Heart right ventricle (tissue), 16 donors: ENCODE measurements around the gene CREBL2. TPM values are rescaled to one million over a fixed set of nuclear protein-coding genes. Genes with fewer than 3 reads are reported as not detected.

Experiments used
- ATAC-seq, 8 donors: fragments of 200-7000 bp; cut with Tn5 transposase; one replicate each; pipeline ENCODE4 v1.9.1; 2020; ENCODE audit warnings: mild to moderate bottlenecking in 8 of 8, moderate library complexity in 8 of 8, moderate number of reproducible peaks in 1 of 8
- DNase-seq, 2 donors: peaks; one replicate each; pipeline ENCODE4 v3.0.0-alpha.2; 2020
- H3K27ac ChIP-seq, 10 donors: fragments of 200-600 bp; sonication (generic) in 2 of 10; one replicate each; pipeline versions ENCODE4 v1.5.0 to v1.8.0; 2020 to 2022; ENCODE audit warnings: mild to moderate bottlenecking in 3 of 10
- H3K27me3 ChIP-seq, 7 donors: fragments of 200-600 bp; one replicate each; pipeline ENCODE4 v1.8.0; 2021 to 2022; ENCODE audit warnings: mild to moderate bottlenecking in 2 of 7
- H3K36me3 ChIP-seq, 9 donors: fragments of 200-600 bp; sonication (generic) in 1 of 9; one replicate each; pipeline versions ENCODE4 v1.5.0 to v1.8.0; 2020 to 2022; ENCODE audit warnings: mild to moderate bottlenecking in 2 of 9
- H3K4me1 ChIP-seq, 9 donors: fragments of 200-600 bp; sonication (generic) in 1 of 9; one replicate each; pipeline versions ENCODE4 v1.5.0 to v1.8.0; 2020 to 2022; ENCODE audit warnings: mild to moderate bottlenecking in 4 of 9
- H3K4me3 ChIP-seq, 10 donors: fragments of 200-600 bp; sonication (generic) in 2 of 10; one replicate each; pipeline versions ENCODE4 v1.5.0 to v1.8.0; 2020 to 2022; ENCODE audit warnings: mild to moderate bottlenecking in 7 of 10, moderate library complexity in 2 of 10
- H3K9me3 ChIP-seq, 11 donors: fragments of 200-600 bp in 10 of 11; sonication (generic) in 2 of 11; one replicate each; pipeline versions ENCODE4 v1.5.0 to v1.8.0; 2013 to 2022; ENCODE audit warnings: mild to moderate bottlenecking in 2 of 11, control low read depth in 1 of 11, moderate library complexity in 1 of 11
- CTCF ChIP-seq, 9 donors: fragments of 200-600 bp; sonication (generic) in 2 of 9; IDR thresholded peaks; one replicate each; pipeline versions ENCODE4 v1.5.0 to v1.8.0; 2021 to 2022; ENCODE audit warnings: antibody characterized with exemption in 9 of 9, mild to moderate bottlenecking in 5 of 9, moderate library complexity in 1 of 9
- WGBS, 2 donors: extraction: QIAGEN DNeasy Blood & Tissue Kit; methylation state at CpG; one replicate each; pipeline ENCODE4 v1.1.7; 2013; ENCODE audit warnings: inconsistent platforms in 1 of 2; 5-methylcytosine and 5-hydroxymethylcytosine counted together
- intact Hi-C, 10 donors: fragments of 100-400 bp; cut with DNase I; formaldehyde crosslinking; loops; one replicate each; pipeline versions ENCODE4 v1.11.1 to v1.14.2; 2022
- polyA plus RNA-seq, 2 donors: library from polyadenylated mRNA; stranded (reverse); fragments of 200-250 nt; gene quantifications; one replicate each; pipeline ENCODE4 v1.2.3, GENCODE V29; 2013
- total RNA-seq, 10 donors: library from RNA; stranded (reverse); fragmentation: NEBNext Ultra II Directional in 3 of 10; extraction: Animal tissue kit (Norgen Biotek cat#: 25700) in 3 of 10; gene quantifications; one replicate each; pipeline versions ENCODE4 v1.2.1 to v1.2.4, GENCODE V29; 2021 to 2023
- donor health status: Arrhythmogenic right ventricular cardiomyopathy.
- donor health status: ischemic (EF 13 %, LVEDD 7.1; RV severe dilation, severe dysfunction).
- donor health status: healthy with polysubstance abuse.
- donor health status: DM: no; HTN: yes; CAD: no.
- donor health status: DM: no; HTN: no; CAD: no.
- donor health status: ischemic (EF 25% LVEDD 6.9; RV normal size, moderate dysfunction).
- donor health status: ischemic (EF 25% LVEDD 5.7; RV mildly dilated, moderate dysfunction).
- donor health status: healthy.
- donor health status: DM: yes; HTN: yes; CAD: no.
- donor health status: Ischemic cardiomyopathy.
- donor health status: ischemic (EF 35%, LVEDD 5.7; RV mildly dilated, moderate dysfunction).
- donor health status: nonischemic (EF 11% LVEDD 7.7; RV severe dilation, severe dysfunction).
- donor health status: DM: yes; HTN: yes; CAD: no.
- donor health status: PGD.
- donor health status: ischemic (EF 29% LVEDD 5.4; RV normal size, mild dysfunction).
- donor health status: nonischemic (EF 23%, LVEDD 6.1; RV moderate dilation, normal function).

Gene CREBL2
- total and polyA plus RNA-seq, 12 donors, result 9.3 to 26.4 (median 18.3) TPM

GRCh38 chr12:12685305-12685704 is 73.6 kb downstream of the CREBL2 start:
- no peak overlapping the region for H3K27ac ChIP-seq
- TF ChIP-seq CTCF (IDR thresholded peaks at IDR 0.05), result no peak
- H3K4me1 ChIP-seq, result peaks cover 0 to 7% (median 0%) of the 10 kb centered on the region in 9 donors
- ATAC-seq (no peak), DNase-seq (no peak)
- no peak overlapping the region for H3K4me3 ChIP-seq
- WGBS, 2 donors, result 61 to 65% methylated on average over 4 of the region's 4 CpGs
- H3K9me3 ChIP-seq, result no peaks in the 10 kb centered on the region
- H3K36me3 ChIP-seq, result no peaks in the 10 kb centered on the region
- no peaks in the 10 kb centered on the region for H3K27me3 ChIP-seq
- intact Hi-C loops, result no loop called here

GRCh38 chr12:12686472-12686871 is 74.8 kb downstream of the CREBL2 start:
- H3K27me3 ChIP-seq, result no peaks in the 10 kb centered on the region
- ATAC-seq (no peak), DNase-seq (no peak)
- intact Hi-C loops, result no loop called here
- no peaks in the 10 kb centered on the region for H3K36me3 ChIP-seq
- no peak overlapping the region for H3K27ac ChIP-seq
- no peaks in the 10 kb centered on the region for H3K9me3 ChIP-seq
- WGBS, 2 donors, result 90 to 98% methylated on average over 1 of the region's 1 CpG
- H3K4me1 ChIP-seq, result peaks cover 0 to 7% (median 0%) of the 10 kb centered on the region in 9 donors
- no peak for TF ChIP-seq CTCF (IDR thresholded peaks at IDR 0.05)
- no peak overlapping the region for H3K4me3 ChIP-seq

- Histone ChIP-seq H3K4me3 (no peak overlapping the region), H3K27me3 (no peaks in the 10 kb centered on the region), H3K27ac (no peak overlapping the region), H3K4me1 (peaks cover 0 to 7% (median 0%) of the 10 kb centered on the region in 9 donors), H3K36me3 (no peaks in the 10 kb centered on the region), H3K9me3 (no peaks in the 10 kb centered on the region)
- TF ChIP-seq CTCF (IDR thresholded peaks at IDR 0.05), result no peak
- ATAC-seq (no peak), DNase-seq (no peak)
- intact Hi-C loops, result no loop called here
These were observed 75.2 kb downstream of the CREBL2 start for GRCh38 chr12:12686925-12687324.

GRCh38 chr12:12689647-12690300 is 78.1 kb downstream of the CREBL2 start:
- no peak for TF ChIP-seq CTCF (IDR thresholded peaks at IDR 0.05)
- Histone ChIP-seq H3K4me1 (no peaks in the 10 kb centered on the region), H3K27me3 (no peaks in the 10 kb centered on the region), H3K4me3 (no peak overlapping the region), H3K27ac (no peak overlapping the region), H3K36me3 (no peaks in the 10 kb centered on the region), H3K9me3 (no peaks in the 10 kb centered on the region)
- WGBS, 2 donors, result 84 to 85% methylated on average over 5 of the region's 5 CpGs
- intact Hi-C loops, result no loop called here
- DNase-seq (no peak), ATAC-seq (no peak)
